ENCODE results near the gene GPR132. TPM values are rescaled to one million over a fixed set of nuclear protein-coding genes. Genes with fewer than 3 reads are reported as not detected.

GPR132 gene
- total and polyA plus RNA-seq, 2 of the 8 experiments (the other 6 are each of a cell fraction or from before 2014, with no cell fraction given), result 0.11 TPM; not detected in 1

DNA sequence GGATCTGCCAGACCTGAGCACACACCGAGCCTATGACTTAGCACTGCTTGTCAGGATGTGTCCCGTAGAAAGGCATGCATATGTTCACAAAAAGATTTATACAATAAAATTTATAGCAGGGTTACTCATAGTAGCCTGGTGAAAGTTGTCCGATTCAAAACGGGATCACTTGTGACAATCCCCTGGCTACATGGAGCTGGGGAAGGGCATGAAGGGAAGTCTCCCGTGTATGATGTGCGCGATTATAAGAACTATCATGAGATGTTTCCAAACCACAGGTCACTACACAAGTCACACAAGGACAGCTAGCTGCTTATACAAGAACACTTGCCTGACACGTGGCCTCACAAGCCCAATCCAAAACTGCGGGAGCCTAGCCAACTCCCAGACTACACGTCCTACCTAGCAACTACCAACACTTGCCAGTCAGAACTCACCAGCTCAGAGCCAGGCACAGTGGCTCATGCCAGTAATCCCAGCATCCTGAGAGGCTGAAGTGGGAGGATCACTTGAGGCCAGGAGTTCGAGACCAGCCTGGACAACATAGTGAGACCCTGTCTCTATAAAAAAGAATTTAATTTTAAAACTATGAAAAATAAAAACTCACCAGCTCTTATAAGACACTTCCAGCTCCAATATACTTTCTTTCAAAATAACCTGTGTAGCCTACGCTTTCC, 36.8 kb downstream of the GPR132 start:
- no peak overlapping the region for H2BK5ac ChIP-seq (ENCODE audit: low read depth, low read length)
- H4K91ac ChIP-seq (replicated peaks; ENCODE audit: insufficient read length, low read length), result no peak overlapping the region
- H3K4me2 ChIP-seq (ENCODE audit: insufficient read depth in 1 of 2, low read depth in 2 of 2, low read length in 2 of 2), result no peak overlapping the region
- no peak overlapping the region for H3K18ac ChIP-seq (ENCODE audit: extremely low read depth, low read length)
- H3K56ac ChIP-seq (replicated peaks; ENCODE audit: insufficient read length, low read depth, low read length), result no peak overlapping the region
- H3K4ac ChIP-seq (replicated peaks; ENCODE audit: insufficient read length, low read depth, low read length), result no peak overlapping the region
- H3K27me3 ChIP-seq (replicated peaks in 1 of 4; ENCODE audit: control insufficient read depth in 3 of 4, extremely low read depth in 1 of 4, insufficient read depth in 3 of 4, low read length in 3 of 4), result peaks cover 0 to 15% (median 10%) of the 10 kb centered on the region in 4 experiments; a peak in 5 of 7 replicates
- H2BK15ac ChIP-seq (ENCODE audit: low read length), result no peak overlapping the region
- ChIA-PET CTCF (ENCODE audit: partially characterized antibody) (interaction anchor here (0.9 to 2.6 kb wide), 7 partner anchors 9 to 462 kb away, joined by 3 to 11 read pairs (median 3); no protein-coding TSS in a partner anchor), POLR2A (ENCODE audit: partially characterized antibody) (interaction anchor here (1.8 kb wide), 1 partner anchor 12 kb away, joined by 4 read pairs; no protein-coding TSS in a partner anchor)
- no peaks in the 10 kb centered on the region for H3K79me1 ChIP-seq (ENCODE audit: low read depth, low read length)
- H4K5ac ChIP-seq (ENCODE audit: insufficient read length, low read depth, low read length), result no peak overlapping the region
- no peak overlapping the region for H2AK5ac ChIP-seq (ENCODE audit: low read depth, low read length)
- H3K14ac ChIP-seq (ENCODE audit: insufficient read length), result no peak overlapping the region
- no peaks in the 10 kb centered on the region for H4K20me1 ChIP-seq (replicated peaks in 1 of 2; ENCODE audit: control insufficient read depth in 1 of 2, insufficient read depth in 2 of 2, low read length in 2 of 2)
- no peak for TF ChIP-seq SP1 (IDR thresholded peaks at IDR 0.05; ENCODE audit: low read depth, low read length)
- no peak for TF ChIP-seq TAF1 (IDR thresholded peaks at IDR 0.05; ENCODE audit: low read depth, low read length)
- no peak for TF ChIP-seq SIN3A (conservative IDR thresholded peaks at IDR 0.05 in 1 of 2, IDR thresholded peaks at IDR 0.05 in 1 of 2; ENCODE audit: low read depth in 1 of 2, low read length in 2 of 2)
- TF ChIP-seq POLR2A (IDR thresholded peaks at IDR 0.05; ENCODE audit: control extremely low read depth in 1 of 2, low read depth in 2 of 2, low read length in 2 of 2), result no peak
- TF ChIP-seq GABPA (IDR thresholded peaks at IDR 0.05; ENCODE audit: borderline replicate concordance, insufficient read depth, low read length), result no peak
- no peak for TF ChIP-seq CREB1 (IDR thresholded peaks at IDR 0.05)
- no peak for TF ChIP-seq RNF2 (IDR thresholded peaks at IDR 0.05; ENCODE audit: borderline replicate concordance, low read depth, low read length, missing control alignments, poor library complexity, severe bottlenecking)
- TF ChIP-seq RXRA (IDR thresholded peaks at IDR 0.05; ENCODE audit: insufficient read depth, low read depth, low read length), result no peak
- TF ChIP-seq PHF8 (conservative IDR thresholded peaks at IDR 0.05; ENCODE audit: low read depth, low read length), result no peak
- no peak for TF ChIP-seq POU5F1 (IDR thresholded peaks at IDR 0.05; ENCODE audit: low read depth, low read length)
- no peak for TF ChIP-seq CHD2 (IDR thresholded peaks at IDR 0.05; ENCODE audit: low read length)
- no peak for TF ChIP-seq KDM1A (IDR thresholded peaks at IDR 0.05; ENCODE audit: borderline replicate concordance, low read length)
- TF ChIP-seq RFX5 (IDR thresholded peaks at IDR 0.05; ENCODE audit: borderline replicate concordance, low read depth, low read length), result no peak
- H3K27ac ChIP-seq (ENCODE audit: low read depth, low read length), result no peak overlapping the region
- H4K8ac ChIP-seq (ENCODE audit: extremely low read depth, insufficient read depth, low read length), result no peak overlapping the region
- H3K9ac ChIP-seq (replicated peaks in 1 of 4; ENCODE audit: extremely low read depth in 1 of 4, low read depth in 3 of 4, low read length in 3 of 4), result no peak overlapping the region
- H3K9me3 ChIP-seq (ENCODE audit: insufficient read depth in 2 of 2, low read depth in 1 of 2, low read length in 1 of 2), result no peaks in the 10 kb centered on the region
- H3K23me2 ChIP-seq (ENCODE audit: low read depth, low read length), result no peaks in the 10 kb centered on the region
- FAIRE-seq (no peak), DNase-seq (ENCODE audit: low read depth in 1 of 2, low spot score in 2 of 2) (no peak)
- H3K79me2 ChIP-seq (ENCODE audit: control insufficient read depth in 1 of 2, insufficient read depth in 2 of 2, low read length in 2 of 2), result no peaks in the 10 kb centered on the region
- H2BK20ac ChIP-seq (ENCODE audit: low read length), result no peak overlapping the region
- H2BK120ac ChIP-seq (replicated peaks; ENCODE audit: low read depth, low read length), result no peak overlapping the region
- H2BK12ac ChIP-seq (ENCODE audit: low read depth, low read length), result no peak overlapping the region
- H2AFZ ChIP-seq (ENCODE audit: low read length), result no peak overlapping the region
- no peak overlapping the region for H3K4me3 ChIP-seq (ENCODE audit: extremely low read depth in 1 of 4, insufficient read depth in 2 of 4, low read depth in 3 of 4, low read length in 4 of 4)
- WGBS, 2 experiments (ENCODE audit: extremely low coverage in 1 of 2, insufficient coverage in 1 of 2, insufficient read length in 1 of 2, insufficient replicate concordance in 2 of 2, low coverage in 1 of 2, low lambda C conversion rate in 2 of 2, missing lambda C conversion rate in 1 of 2), result 87% methylated on average over 12 of the region's 12 CpGs; no CpG with 5 or more reads in 1 of the 2 experiments
- no peaks in the 10 kb centered on the region for H3K4me1 ChIP-seq (replicated peaks in 1 of 4; ENCODE audit: control insufficient read depth in 3 of 4, insufficient read depth in 4 of 4, low read length in 3 of 4)
- H3K36me3 ChIP-seq (ENCODE audit: control insufficient read depth in 2 of 4, insufficient read depth in 4 of 4, low read length in 3 of 4), result no peaks in the 10 kb centered on the region
- no peak overlapping the region for H3K23ac ChIP-seq (ENCODE audit: insufficient read length)

Measured in H1 (cell line).